OCI-LY3 (cell line): ENCODE results near the gene DNAH1.

Experiments
- H2AFZ ChIP-seq: fragments of 200-600, 300-600 bp; shearing (Covaris generic); 2 replicates; pipeline ENCODE4 v1.6.0; 2014; ENCODE audit warnings: antibody characterized with exemption, low read depth, low read length
- H3K27ac ChIP-seq: fragments of 200-600, 300-600 bp; sonication (generic); 2 replicates; pipeline ENCODE4 v1.5.1; 2014; ENCODE audit warnings: mild to moderate bottlenecking, low read length, moderate library complexity, mixed read lengths
- H3K27me3 ChIP-seq: fragments of 200-600, 300-600 bp; sonication (generic); 2 replicates; pipeline ENCODE4 v1.6.1; 2014; ENCODE audit warnings: low read depth, low read length, mixed read lengths
- H3K36me3 ChIP-seq: fragments of 200-600, 300-600 bp; sonication (generic); replicated peaks from 2 replicates; pipeline ENCODE3; 2014; ENCODE audit warnings: low read depth, low read length, mixed read lengths
- H3K4me1 ChIP-seq: fragments of 300-600, 200-600 bp; sonication (generic); 2 replicates; pipeline ENCODE4 v1.6.1; 2014; ENCODE audit warnings: low read length, mixed read lengths
- H3K4me2 ChIP-seq: fragments of 200-600, 300-600 bp; sonication (generic); 2 replicates; pipeline ENCODE4 v1.6.1; 2014; ENCODE audit warnings: low read length, mixed read lengths
- H3K4me3 ChIP-seq: fragments of 300-600, 200-600 bp; sonication (generic); 2 replicates; pipeline ENCODE4 v1.5.1; 2014; ENCODE audit warnings: antibody characterized with exemption, mild to moderate bottlenecking, low read length, moderate library complexity
- H3K79me2 ChIP-seq: fragments of 300-600, 200-600 bp; shearing (Covaris generic); 2 replicates; pipeline ENCODE4 v1.6.1; 2014; ENCODE audit warnings: mild to moderate bottlenecking, low read length, mixed read lengths
- H3K9ac ChIP-seq: fragments of 300-600, 200-600 bp; shearing (Covaris generic); 2 replicates; pipeline ENCODE4 v1.6.0; 2014; ENCODE audit warnings: mild to moderate bottlenecking, low read length, moderate library complexity
- H3K9me3 ChIP-seq: fragments of 200-600, 300-600 bp; shearing (Covaris generic); 2 replicates; pipeline ENCODE4 v1.6.1; 2014; ENCODE audit warnings: low read length, mixed read lengths; ENCODE audit not compliant: insufficient read depth
- H4K20me1 ChIP-seq: fragments of 200-600, 300-600 bp; sonication (generic); 2 replicates; pipeline ENCODE4 v1.6.1; 2016; ENCODE audit warnings: low read length, mixed read lengths; ENCODE audit not compliant: insufficient read depth
- CTCF ChIP-seq: fragments of 200-600, 300-600 bp; sonication (generic); IDR thresholded peaks from 2 replicates; pipeline ENCODE4 v1.5.1; 2014; ENCODE audit warnings: antibody characterized with exemption, low read length, low read depth
- EZH2phosphoT487 ChIP-seq: fragments of 200-600 bp; shearing (Covaris generic); IDR thresholded peaks from 2 replicates; pipeline ENCODE4 v1.6.1; 2018; ENCODE audit warnings: antibody characterized with exemption, mixed run types, low read depth

Gene DNAH1

GRCh38 chr3:52447512-52448355 is 131.6 kb downstream of the DNAH1 start:
- no peak overlapping the region for H3K9ac ChIP-seq

More at GRCh38 chr3:52447512-52448355, 131.6 kb downstream of the DNAH1 start:
- Histone ChIP-seq H3K9me3 (no peaks in the 10 kb centered on the region), H3K36me3 (no peaks in the 10 kb centered on the region), H3K4me3 (no peak overlapping the region), H3K4me1 (peaks cover 22% of the 10 kb centered on the region), H3K4me2 (no peak overlapping the region), H2AFZ (no peak overlapping the region), H3K27ac (no peak overlapping the region), H4K20me1 (no peaks in the 10 kb centered on the region), H3K27me3 (no peaks in the 10 kb centered on the region), H3K79me2 (no peaks in the 10 kb centered on the region)
- no peak for TF ChIP-seq EZH2phosphoT487
- no peak for TF ChIP-seq CTCF
